ENCODE measurements around the gene CRTC1.

The CRTC1 gene

GRCh38 chr19:18684642-18684993 is 1.1 kb downstream of the CRTC1 start:
- CTCF ChIA-PET, result no interaction called here
- DNase-seq (ENCODE audit: extremely low spot score), result no peak
- POLR2A ChIA-PET, result interaction anchor here (1.2 kb wide), 1 partner anchor 147 kb away, joined by 4 read pairs; the partner anchor contains the start of gene UPF1
- TF ChIP-seq CTBP1 (IDR thresholded peaks at IDR 0.05; ENCODE audit: borderline replicate concordance) (no peak), TARDBP (IDR thresholded peaks at IDR 0.05) (no peak), BHLHE40 (IDR thresholded peaks at IDR 0.05; ENCODE audit: borderline replicate concordance) (no peak), ZNF384 (IDR thresholded peaks at IDR 0.05) (no peak)

- POLR2A ChIA-PET, result no interaction called here
- CTCF ChIA-PET, result no interaction called here
- DNase-seq (ENCODE audit: extremely low spot score), result no peak
Observed at GRCh38 chr19:18685597-18686190, 2.2 kb downstream of the CRTC1 start.

GRCh38 chr19:18687740-18688465 is 4.4 kb downstream of the CRTC1 start:
- POLR2A ChIA-PET, result no interaction called here
- no peak for DNase-seq (ENCODE audit: extremely low spot score)
- TF ChIP-seq HDGF (IDR thresholded peaks at IDR 0.05; ENCODE audit: borderline replicate concordance) (no peak), LEF1 (IDR thresholded peaks at IDR 0.05; ENCODE audit: borderline replicate concordance) (no peak), FOXM1 (IDR thresholded peaks at IDR 0.05; ENCODE audit: borderline replicate concordance) (no peak)
- CTCF ChIA-PET, result no interaction called here

More at GRCh38 chr19:18685597-18686190, 2.2 kb downstream of the CRTC1 start:
- TF ChIP-seq BHLHE40 (IDR thresholded peaks at IDR 0.05; ENCODE audit: borderline replicate concordance), result no peak
- no peak for TF ChIP-seq HDGF (IDR thresholded peaks at IDR 0.05; ENCODE audit: borderline replicate concordance)
- no peak for TF ChIP-seq ARNT (IDR thresholded peaks at IDR 0.05)
- no peak for TF ChIP-seq ZNF384 (IDR thresholded peaks at IDR 0.05)
- TF ChIP-seq, protein P1, sequence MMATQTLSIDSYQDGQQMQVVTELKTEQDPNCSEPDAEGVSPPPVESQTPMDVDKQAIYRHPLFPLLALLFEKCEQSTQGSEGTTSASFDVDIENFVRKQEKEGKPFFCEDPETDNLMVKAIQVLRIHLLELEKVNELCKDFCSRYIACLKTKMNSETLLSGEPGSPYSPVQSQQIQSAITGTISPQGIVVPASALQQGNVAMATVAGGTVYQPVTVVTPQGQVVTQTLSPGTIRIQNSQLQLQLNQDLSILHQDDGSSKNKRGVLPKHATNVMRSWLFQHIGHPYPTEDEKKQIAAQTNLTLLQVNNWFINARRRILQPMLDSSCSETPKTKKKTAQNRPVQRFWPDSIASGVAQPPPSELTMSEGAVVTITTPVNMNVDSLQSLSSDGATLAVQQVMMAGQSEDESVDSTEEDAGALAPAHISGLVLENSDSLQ (IDR thresholded peaks at IDR 0.05), result no peak
- no peak for TF ChIP-seq FOXA1 (IDR thresholded peaks at IDR 0.05)
- TF ChIP-seq ELF4 (IDR thresholded peaks at IDR 0.05), result no peak
- no peak for TF ChIP-seq NFRKB (IDR thresholded peaks at IDR 0.05)
- TF ChIP-seq TARDBP (IDR thresholded peaks at IDR 0.05), result no peak
- no peak for TF ChIP-seq L3MBTL2 (conservative IDR thresholded peaks at IDR 0.05)
- TF ChIP-seq FOXM1 (IDR thresholded peaks at IDR 0.05; ENCODE audit: borderline replicate concordance), result no peak
- no peak for TF ChIP-seq SUZ12 (IDR thresholded peaks at IDR 0.05)
- TF ChIP-seq FOXK2 (IDR thresholded peaks at IDR 0.05), result no peak
- no peak for TF ChIP-seq SP1 (IDR thresholded peaks at IDR 0.05)
- no peak for TF ChIP-seq LEF1 (IDR thresholded peaks at IDR 0.05; ENCODE audit: borderline replicate concordance)
- no peak for TF ChIP-seq CTBP1 (IDR thresholded peaks at IDR 0.05; ENCODE audit: borderline replicate concordance)

DNA sequence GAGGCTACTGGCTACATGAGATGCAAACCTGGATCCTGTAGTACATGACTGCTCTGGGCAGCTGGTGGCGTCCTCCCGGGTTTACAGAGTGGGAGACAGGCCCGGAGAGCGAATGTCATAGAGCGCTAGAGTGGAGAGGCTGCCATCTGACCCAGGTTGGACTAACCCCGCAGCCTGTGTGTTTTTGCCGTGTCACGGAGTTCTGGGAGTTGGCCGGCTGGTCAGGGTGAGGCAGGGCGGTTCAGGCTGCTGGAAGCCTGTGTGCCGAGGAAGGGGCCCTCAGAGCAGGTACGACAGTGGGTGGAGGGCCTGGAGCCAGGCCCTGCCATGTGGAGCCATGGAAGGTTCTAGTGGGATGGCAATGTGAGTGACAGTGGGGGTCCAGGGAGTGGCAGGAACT is 12.5 kb downstream of the CRTC1 start:
- CTCF ChIA-PET, result no interaction called here
- no peak for DNase-seq (ENCODE audit: extremely low spot score)
- TF ChIP-seq ELF4 (IDR thresholded peaks at IDR 0.05) (no peak), FOXA1 (IDR thresholded peaks at IDR 0.05) (no peak), FOXK2 (IDR thresholded peaks at IDR 0.05) (no peak), FOXM1 (IDR thresholded peaks at IDR 0.05; ENCODE audit: borderline replicate concordance) (no peak), BHLHE40 (IDR thresholded peaks at IDR 0.05; ENCODE audit: borderline replicate concordance) (no peak)
- POLR2A ChIA-PET, result no interaction called here

DNA sequence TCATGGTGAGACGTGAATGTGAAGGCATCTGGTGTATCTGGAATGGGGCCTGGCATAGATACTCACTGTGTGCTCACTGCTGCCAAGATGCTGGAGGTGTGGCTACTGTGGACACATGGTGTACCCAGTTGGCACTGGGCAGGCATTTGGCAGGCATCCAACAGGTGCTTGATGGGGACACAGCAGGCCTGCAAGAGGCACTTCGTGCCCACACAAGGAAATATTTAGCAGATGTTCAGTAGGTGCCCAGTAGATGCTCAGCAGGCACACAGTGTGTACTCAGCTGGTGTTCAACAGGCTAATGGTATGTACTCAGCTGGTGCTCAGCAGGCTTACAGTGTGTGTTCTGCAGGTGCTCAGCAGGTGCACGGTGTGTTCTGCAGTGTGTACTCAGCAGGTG is 14.2 kb downstream of the CRTC1 start:
- ChIA-PET CTCF (no interaction called here), POLR2A (no interaction called here)
- no peak for DNase-seq (ENCODE audit: extremely low spot score)
- TF ChIP-seq, protein P1 (IDR thresholded peaks at IDR 0.05), result no peak
- no peak for TF ChIP-seq FOXM1 (IDR thresholded peaks at IDR 0.05; ENCODE audit: borderline replicate concordance)
- no peak for TF ChIP-seq SUZ12 (IDR thresholded peaks at IDR 0.05)
- TF ChIP-seq TARDBP (IDR thresholded peaks at IDR 0.05), result no peak
- no peak for TF ChIP-seq ZNF384 (IDR thresholded peaks at IDR 0.05)
- no peak for TF ChIP-seq NFRKB (IDR thresholded peaks at IDR 0.05)
- TF ChIP-seq SP1 (IDR thresholded peaks at IDR 0.05), result no peak
- TF ChIP-seq ELF4 (IDR thresholded peaks at IDR 0.05), result no peak
- TF ChIP-seq BHLHE40 (IDR thresholded peaks at IDR 0.05; ENCODE audit: borderline replicate concordance), result no peak
- TF ChIP-seq LEF1 (IDR thresholded peaks at IDR 0.05; ENCODE audit: borderline replicate concordance), result no peak
- no peak for TF ChIP-seq FOXA1 (IDR thresholded peaks at IDR 0.05)
- no peak for TF ChIP-seq ARNT (IDR thresholded peaks at IDR 0.05)
- no peak for TF ChIP-seq L3MBTL2 (conservative IDR thresholded peaks at IDR 0.05)
- TF ChIP-seq HDGF (IDR thresholded peaks at IDR 0.05; ENCODE audit: borderline replicate concordance), result no peak
- no peak for TF ChIP-seq CTBP1 (IDR thresholded peaks at IDR 0.05; ENCODE audit: borderline replicate concordance)
- no peak for TF ChIP-seq FOXK2 (IDR thresholded peaks at IDR 0.05)

GRCh38 chr19:18698321-18699167 is 15.1 kb downstream of the CRTC1 start:
- DNase-seq (ENCODE audit: extremely low spot score), result no peak
- ChIA-PET POLR2A (no interaction called here), CTCF (no interaction called here)
- TF ChIP-seq, protein P1 (IDR thresholded peaks at IDR 0.05), result no peak
- TF ChIP-seq ARNT (IDR thresholded peaks at IDR 0.05), result 0 out of 2 replicates have a peak, but pooled peaks have one; percentile 6
